ENCODE results near the gene CHD6.

GRCh38 chr20:41468994-41469600 lies 149.1 kb downstream of the CHD6 start:
- TF ChIP-seq CTCF (IDR thresholded peaks at IDR 0.05; ENCODE audit: insufficient read depth, low read length) (no peak), POLR2AphosphoS5 (IDR thresholded peaks at IDR 0.05; ENCODE audit: low read depth) (no peak)
